ENCODE results near the gene DTNA. TPM values are rescaled to one million over a fixed set of nuclear protein-coding genes. Genes with fewer than 3 reads are reported as not detected.

Gene DTNA
- total and polyA plus RNA-seq, 2 of the 8 experiments (the other 6 are each of a cell fraction or from before 2014, with no cell fraction given), result 30.2 to 32.7 TPM

GRCh38 chr18:34875150-34875549, 165.1 kb downstream of the DTNA start:
- Histone ChIP-seq H3K9me3 (ENCODE audit: insufficient read depth in 2 of 2, low read depth in 1 of 2, low read length in 1 of 2) (no peaks in the 10 kb centered on the region), H3K79me1 (ENCODE audit: low read depth, low read length) (no peaks in the 10 kb centered on the region), H3K4me3 (ENCODE audit: extremely low read depth in 1 of 4, insufficient read depth in 2 of 4, low read depth in 3 of 4, low read length in 4 of 4) (no peak overlapping the region), H3K56ac (replicated peaks; ENCODE audit: insufficient read length, low read depth, low read length) (no peak overlapping the region), H3K14ac (ENCODE audit: insufficient read length) (no peak overlapping the region), H3K9ac (replicated peaks in 1 of 4; ENCODE audit: extremely low read depth in 1 of 4, low read depth in 3 of 4, low read length in 3 of 4) (no peak overlapping the region), H2BK20ac (ENCODE audit: low read length) (no peak overlapping the region), H2BK15ac (ENCODE audit: low read length) (no peak overlapping the region), H3K4me2 (ENCODE audit: insufficient read depth in 1 of 2, low read depth in 2 of 2, low read length in 2 of 2) (no peak overlapping the region), H3K23me2 (ENCODE audit: low read depth, low read length) (no peaks in the 10 kb centered on the region), H3K18ac (ENCODE audit: extremely low read depth, low read length) (no peak overlapping the region), H3K4ac (replicated peaks; ENCODE audit: insufficient read length, low read depth, low read length) (no peak overlapping the region), H2BK5ac (ENCODE audit: low read depth, low read length) (no peak overlapping the region), H3K79me2 (ENCODE audit: control insufficient read depth in 1 of 2, insufficient read depth in 2 of 2, low read length in 2 of 2) (no peaks in the 10 kb centered on the region), H3K27ac (ENCODE audit: low read depth, low read length) (no peak overlapping the region), H4K91ac (replicated peaks; ENCODE audit: insufficient read length, low read length) (no peak overlapping the region), H2AFZ (ENCODE audit: low read length) (no peak overlapping the region), H3K36me3 (ENCODE audit: control insufficient read depth in 2 of 4, insufficient read depth in 4 of 4, low read length in 3 of 4) (no peaks in the 10 kb centered on the region; a peak in 1 of 8 replicates), H3K23ac (ENCODE audit: insufficient read length) (no peak overlapping the region), H2BK12ac (ENCODE audit: low read depth, low read length) (no peak overlapping the region), H4K8ac (ENCODE audit: extremely low read depth, insufficient read depth, low read length) (no peak overlapping the region), H3K4me1 (replicated peaks in 1 of 4; ENCODE audit: control insufficient read depth in 3 of 4, insufficient read depth in 4 of 4, low read length in 3 of 4) (peaks cover 0 to 2% (median 0%) of the 10 kb centered on the region in 4 experiments; a peak in 1 of 7 replicates), H2BK120ac (replicated peaks; ENCODE audit: low read depth, low read length) (no peak overlapping the region), H4K20me1 (replicated peaks in 1 of 2; ENCODE audit: control insufficient read depth in 1 of 2, insufficient read depth in 2 of 2, low read length in 2 of 2) (no peaks in the 10 kb centered on the region), H4K5ac (ENCODE audit: insufficient read length, low read depth, low read length) (no peak overlapping the region), H2AK5ac (ENCODE audit: low read depth, low read length) (no peak overlapping the region), H3K27me3 (replicated peaks in 1 of 4; ENCODE audit: control insufficient read depth in 3 of 4, extremely low read depth in 1 of 4, insufficient read depth in 3 of 4, low read length in 3 of 4) (no peaks in the 10 kb centered on the region)
- FAIRE-seq (no peak), DNase-seq (ENCODE audit: low read depth in 1 of 2, low spot score in 2 of 2) (no peak)
- POLR2A ChIA-PET (ENCODE audit: partially characterized antibody), result no interaction called here
- CTCF ChIA-PET (ENCODE audit: partially characterized antibody), result interaction anchor here (1.2 kb wide), 1 partner anchor 14 kb away, joined by 3 read pairs; no protein-coding TSS in a partner anchor
- WGBS, 2 experiments (ENCODE audit: extremely low coverage in 1 of 2, insufficient coverage in 1 of 2, insufficient read length in 1 of 2, insufficient replicate concordance in 2 of 2, low coverage in 1 of 2, low lambda C conversion rate in 2 of 2, missing lambda C conversion rate in 1 of 2), result 99% methylated on average over 7 of the region's 7 CpGs; no CpG with 5 or more reads in 1 of the 2 experiments
- TF ChIP-seq MAFK (IDR thresholded peaks at IDR 0.05; ENCODE audit: low read depth, low read length), result no peak
